SU-DHL-6 (cell line): ENCODE results near the gene LAS1L.

Experiments used
- EZH2phosphoT487 ChIP-seq: fragments of 200-600 bp; sonication (generic), shearing (Covaris generic); conservative IDR thresholded peaks from 2 replicates; pipeline ENCODE4 v1.6.1; 2018; ENCODE audit warnings: mild to moderate bottlenecking, antibody characterized with exemption, low read length, moderate library complexity, mixed read lengths
- TF ChIP-seq, protein P1 (sequence below): fragments of 200-600 bp; sonication (generic); IDR thresholded peaks from one replicate; pipeline ENCODE4 v1.5.1; 2017; ENCODE audit warnings: antibody characterized with exemption, mild to moderate bottlenecking, low read length, moderate library complexity; ENCODE audit not compliant: insufficient read depth, poor library complexity, severe bottlenecking

DNA sequence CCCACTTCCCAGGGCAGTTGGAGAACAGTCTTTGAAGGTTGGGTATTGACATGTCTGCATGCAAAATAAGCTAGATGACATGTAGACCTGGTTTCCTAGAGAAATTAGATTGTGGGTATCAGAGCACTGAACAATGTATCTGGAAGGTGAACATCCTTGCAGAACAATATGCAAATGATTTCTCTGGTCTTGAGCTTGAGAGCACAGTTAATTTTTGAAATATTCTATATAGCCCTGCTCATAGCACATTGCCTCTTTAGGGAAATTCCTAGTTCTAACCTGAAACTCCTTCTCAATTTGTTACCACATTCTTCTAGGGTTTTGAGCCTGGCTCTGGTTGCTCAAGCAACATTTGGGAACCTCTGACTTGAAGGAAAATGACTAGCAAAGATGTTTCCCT lies 41.6 kb upstream of the LAS1L start:
- TF ChIP-seq, protein P1, sequence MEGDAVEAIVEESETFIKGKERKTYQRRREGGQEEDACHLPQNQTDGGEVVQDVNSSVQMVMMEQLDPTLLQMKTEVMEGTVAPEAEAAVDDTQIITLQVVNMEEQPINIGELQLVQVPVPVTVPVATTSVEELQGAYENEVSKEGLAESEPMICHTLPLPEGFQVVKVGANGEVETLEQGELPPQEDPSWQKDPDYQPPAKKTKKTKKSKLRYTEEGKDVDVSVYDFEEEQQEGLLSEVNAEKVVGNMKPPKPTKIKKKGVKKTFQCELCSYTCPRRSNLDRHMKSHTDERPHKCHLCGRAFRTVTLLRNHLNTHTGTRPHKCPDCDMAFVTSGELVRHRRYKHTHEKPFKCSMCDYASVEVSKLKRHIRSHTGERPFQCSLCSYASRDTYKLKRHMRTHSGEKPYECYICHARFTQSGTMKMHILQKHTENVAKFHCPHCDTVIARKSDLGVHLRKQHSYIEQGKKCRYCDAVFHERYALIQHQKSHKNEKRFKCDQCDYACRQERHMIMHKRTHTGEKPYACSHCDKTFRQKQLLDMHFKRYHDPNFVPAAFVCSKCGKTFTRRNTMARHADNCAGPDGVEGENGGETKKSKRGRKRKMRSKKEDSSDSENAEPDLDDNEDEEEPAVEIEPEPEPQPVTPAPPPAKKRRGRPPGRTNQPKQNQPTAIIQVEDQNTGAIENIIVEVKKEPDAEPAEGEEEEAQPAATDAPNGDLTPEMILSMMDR = no peak
- TF ChIP-seq EZH2phosphoT487 = no peak
